ENCODE data around the gene SOS2. TPM values are rescaled to one million over a fixed set of nuclear protein-coding genes. Genes with fewer than 3 reads are reported as not detected.

Gene SOS2
- 49.9 and 84.1 TPM in 2 replicates for total RNA-seq (2014; rRNA removed; shearing (Covaris generic); ENCODE audit: low replicate concordance)

DNA sequence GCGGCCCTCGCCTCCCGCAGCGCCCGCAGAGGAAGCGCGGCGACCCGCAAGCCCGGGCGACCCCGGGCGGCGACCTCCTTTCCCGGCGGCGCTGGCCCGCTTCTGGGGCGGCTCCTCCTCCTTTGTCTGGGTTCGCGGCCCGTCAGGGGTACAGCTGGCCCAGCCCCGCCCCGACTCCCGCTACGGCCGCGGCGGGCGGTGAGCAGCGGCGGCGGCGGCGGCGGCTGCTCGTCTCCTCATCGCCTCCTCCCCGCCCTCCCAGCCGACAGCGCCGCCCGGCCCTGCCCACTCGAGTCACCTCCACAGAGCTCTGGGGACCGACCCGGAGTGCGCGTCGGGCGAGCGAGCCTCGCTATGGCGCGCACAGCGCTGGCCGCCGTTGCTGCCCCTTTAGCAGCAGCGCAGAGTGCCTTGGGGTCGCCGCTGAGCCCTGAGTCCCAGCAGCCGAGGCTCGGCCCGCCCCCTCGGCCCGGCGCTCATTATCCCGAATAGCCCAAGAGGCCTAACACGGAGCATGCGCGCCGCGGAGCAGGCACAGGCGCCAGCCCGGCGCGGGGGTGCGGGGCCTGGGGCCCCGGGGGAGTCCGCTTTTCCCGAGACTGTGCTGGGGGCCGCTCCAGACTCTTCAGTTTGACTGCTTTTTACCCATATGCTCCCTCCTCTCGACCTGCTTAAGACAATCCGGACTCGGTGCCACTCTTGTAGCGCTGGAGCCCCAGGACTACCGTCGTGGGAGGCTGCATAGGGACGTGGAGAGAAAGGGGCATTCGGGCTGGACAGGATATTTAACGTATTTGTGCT lies at the start of gene SOS2:
TSS of gene SOS2 (minus strand) at position 104 of the 801 bp plus-strand sequence. CDS start 295 bp downstream, outside the sequence.
- peak; percentile 96 for DNase-seq
- Histone ChIP-seq H3K4me3 (ENCODE audit: low read length) (peak within 1 kb of the TSS; percentile 79), H3K27ac (ENCODE audit: low read length) (peak within 1 kb of the TSS; percentile 68), H3K9me2 (replicated peaks; ENCODE audit: insufficient read depth, low read length) (no peaks in the 10 kb centered on the region), H4K20me1 (ENCODE audit: insufficient read depth, low read depth, low read length) (no peaks in the 10 kb centered on the region), H3K36me3 (ENCODE audit: insufficient read depth, low read length) (peaks cover 7% of the 10 kb centered on the region), H3K9ac (ENCODE audit: low read length) (peak within 1 kb of the TSS; percentile 77), H3K4me2 (ENCODE audit: low read depth, low read length, poor library complexity, severe bottlenecking) (peak within 1 kb of the TSS; percentile 82), H2AFZ (ENCODE audit: low read length) (peak within 1 kb of the TSS; percentile 99), H3K27me3 (ENCODE audit: low read length) (no peaks in the 10 kb centered on the region), H3K79me2 (ENCODE audit: low read length) (peaks cover 47% of the 10 kb centered on the region), H3K4me1 (ENCODE audit: low read length) (peaks cover 33% of the 10 kb centered on the region), H3K9me3 (ENCODE audit: low read length) (peaks cover 4% of the 10 kb centered on the region; the same call in 1 of the 2 replicates)

DNA sequence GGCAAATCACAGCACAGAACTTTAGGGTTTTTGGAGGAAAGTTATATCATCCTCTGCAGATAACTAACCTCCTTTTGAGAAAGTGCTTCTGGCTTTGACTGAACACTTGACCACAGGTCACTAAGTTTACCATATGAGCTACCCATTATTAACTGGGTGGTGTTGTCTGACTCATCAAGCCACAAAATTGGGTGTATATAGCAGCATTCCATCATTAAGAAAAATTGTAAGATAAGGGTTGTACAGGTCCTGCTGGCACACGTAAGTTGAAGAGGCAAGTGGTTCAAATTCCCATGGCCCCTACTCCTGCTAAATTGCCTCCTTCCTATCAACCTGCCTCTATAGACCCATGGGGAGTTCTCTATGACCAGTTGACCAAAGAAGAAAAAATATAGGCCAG lies 41.1 kb upstream of the SOS2 start:
- Histone ChIP-seq H4K20me1 (ENCODE audit: insufficient read depth, low read depth, low read length) (no peaks in the 10 kb centered on the region), H2AFZ (ENCODE audit: low read length) (no peak overlapping the region), H3K9me2 (replicated peaks; ENCODE audit: insufficient read depth, low read length) (no peaks in the 10 kb centered on the region), H3K79me2 (ENCODE audit: low read length) (0 out of 2 replicates have a peak, but pooled peaks cover 4% of the 10 kb centered on the region), H3K36me3 (ENCODE audit: insufficient read depth, low read length) (peaks cover 28% of the 10 kb centered on the region), H3K27me3 (ENCODE audit: low read length) (no peaks in the 10 kb centered on the region), H3K27ac (ENCODE audit: low read length) (no peak overlapping the region), H3K9ac (ENCODE audit: low read length) (no peak overlapping the region), H3K4me3 (ENCODE audit: low read length) (no peak overlapping the region), H3K4me1 (ENCODE audit: low read length) (no peaks in the 10 kb centered on the region), H3K4me2 (ENCODE audit: low read depth, low read length, poor library complexity, severe bottlenecking) (no peak overlapping the region), H3K9me3 (ENCODE audit: low read length) (no peaks in the 10 kb centered on the region)
- DNase-seq: no peak

DNA sequence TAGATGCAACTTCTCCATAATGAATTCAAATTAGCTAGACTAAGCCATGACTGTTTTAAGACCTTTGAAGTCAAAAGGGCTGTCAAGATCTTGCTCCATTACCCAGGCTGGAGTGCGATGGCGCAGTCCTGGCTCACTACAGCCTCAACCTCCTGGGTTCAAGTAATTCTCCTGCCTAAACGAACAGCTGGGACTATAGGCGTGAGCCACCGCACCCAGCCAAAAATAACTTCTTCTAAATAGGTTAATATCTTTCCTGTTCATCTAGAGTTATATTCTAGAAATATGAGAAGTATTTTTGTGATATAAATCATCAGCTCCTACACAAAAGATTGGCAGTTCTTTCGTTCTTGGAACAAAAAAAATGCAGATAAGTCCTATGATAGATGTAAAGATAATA lies 39.6 kb upstream of the SOS2 start:
- Histone ChIP-seq H3K9me3 (ENCODE audit: low read length) (no peaks in the 10 kb centered on the region), H3K36me3 (ENCODE audit: insufficient read depth, low read length) (peaks cover 25% of the 10 kb centered on the region), H3K4me3 (ENCODE audit: low read length) (no peak overlapping the region), H3K4me2 (ENCODE audit: low read depth, low read length, poor library complexity, severe bottlenecking) (no peak overlapping the region), H3K79me2 (ENCODE audit: low read length) (0 out of 2 replicates have a peak, but pooled peaks cover 4% of the 10 kb centered on the region), H3K27ac (ENCODE audit: low read length) (no peak overlapping the region), H3K4me1 (ENCODE audit: low read length) (no peaks in the 10 kb centered on the region), H3K9ac (ENCODE audit: low read length) (no peak overlapping the region), H3K9me2 (replicated peaks; ENCODE audit: insufficient read depth, low read length) (no peaks in the 10 kb centered on the region), H4K20me1 (ENCODE audit: insufficient read depth, low read depth, low read length) (no peaks in the 10 kb centered on the region), H3K27me3 (ENCODE audit: low read length) (no peaks in the 10 kb centered on the region), H2AFZ (ENCODE audit: low read length) (no peak overlapping the region)
- no peak for DNase-seq

DNA sequence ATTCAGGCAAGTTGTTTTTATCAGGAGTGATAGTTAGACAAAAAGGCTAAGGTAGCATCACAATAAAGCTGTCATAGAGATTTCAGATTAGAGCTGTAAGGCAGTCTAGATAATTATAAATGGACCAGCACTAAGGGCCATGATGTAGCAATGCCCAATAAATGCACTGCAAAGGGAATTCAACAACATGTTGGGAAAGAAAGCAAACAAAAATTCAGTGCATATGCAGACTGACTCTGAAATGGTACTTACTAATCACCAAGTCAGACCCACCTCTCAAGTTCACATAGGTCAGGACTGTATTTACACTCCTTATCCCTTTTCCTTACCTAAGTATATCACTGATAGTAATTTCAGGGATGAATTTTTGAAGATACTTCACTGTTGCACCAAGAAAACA lies 33.7 kb upstream of the SOS2 start:
- Histone ChIP-seq H3K4me1 (ENCODE audit: low read length) (no peaks in the 10 kb centered on the region), H3K9me2 (replicated peaks; ENCODE audit: insufficient read depth, low read length) (no peaks in the 10 kb centered on the region), H3K27ac (ENCODE audit: low read length) (no peak overlapping the region), H4K20me1 (ENCODE audit: insufficient read depth, low read depth, low read length) (no peaks in the 10 kb centered on the region), H3K4me3 (ENCODE audit: low read length) (no peak overlapping the region), H3K4me2 (ENCODE audit: low read depth, low read length, poor library complexity, severe bottlenecking) (no peak overlapping the region), H3K79me2 (ENCODE audit: low read length) (peaks cover 4% of the 10 kb centered on the region; the same call in 1 of the 2 replicates), H3K36me3 (ENCODE audit: insufficient read depth, low read length) (peaks cover 29% of the 10 kb centered on the region), H3K9ac (ENCODE audit: low read length) (no peak overlapping the region), H2AFZ (ENCODE audit: low read length) (no peak overlapping the region), H3K27me3 (ENCODE audit: low read length) (no peaks in the 10 kb centered on the region), H3K9me3 (ENCODE audit: low read length) (no peaks in the 10 kb centered on the region)
- no peak for DNase-seq

DNA sequence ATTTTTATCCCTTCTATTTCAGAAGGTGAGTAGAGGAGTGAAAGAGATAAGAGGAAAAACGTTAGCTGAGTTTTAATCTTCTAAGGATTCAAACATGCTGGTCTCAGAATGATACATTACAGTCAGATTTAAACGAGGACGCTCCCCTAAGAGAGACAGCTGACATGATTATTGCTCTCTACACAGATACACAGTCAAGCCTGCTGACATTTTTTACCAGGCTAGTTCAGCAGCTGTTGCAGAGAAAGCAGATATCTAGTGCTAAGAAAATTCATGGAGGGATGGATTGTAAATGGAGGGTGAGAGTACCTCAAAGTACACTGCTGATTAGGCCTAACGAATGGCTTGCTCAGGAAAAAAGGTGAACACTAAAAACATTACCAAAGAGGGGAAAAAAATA lies 31.9 kb upstream of the SOS2 start:
- H3K4me2 ChIP-seq (ENCODE audit: low read depth, low read length, poor library complexity, severe bottlenecking): no peak overlapping the region
- H3K4me1 ChIP-seq (ENCODE audit: low read length): no peaks in the 10 kb centered on the region
- H3K9me2 ChIP-seq (replicated peaks; ENCODE audit: insufficient read depth, low read length): no peaks in the 10 kb centered on the region
- no peak overlapping the region for H2AFZ ChIP-seq (ENCODE audit: low read length)
- H3K36me3 ChIP-seq (ENCODE audit: insufficient read depth, low read length): peaks cover 22% of the 10 kb centered on the region
- no peak for DNase-seq
- no peaks in the 10 kb centered on the region for H4K20me1 ChIP-seq (ENCODE audit: insufficient read depth, low read depth, low read length)
- no peaks in the 10 kb centered on the region for H3K9me3 ChIP-seq (ENCODE audit: low read length)
- H3K4me3 ChIP-seq (ENCODE audit: low read length): no peak overlapping the region
- peaks cover 7% of the 10 kb centered on the region; the same call in 1 of the 2 replicates for H3K79me2 ChIP-seq (ENCODE audit: low read length)
- H3K27me3 ChIP-seq (ENCODE audit: low read length): no peaks in the 10 kb centered on the region
- H3K27ac ChIP-seq (ENCODE audit: low read length): no peak overlapping the region
- H3K9ac ChIP-seq (ENCODE audit: low read length): no peak overlapping the region

DNA sequence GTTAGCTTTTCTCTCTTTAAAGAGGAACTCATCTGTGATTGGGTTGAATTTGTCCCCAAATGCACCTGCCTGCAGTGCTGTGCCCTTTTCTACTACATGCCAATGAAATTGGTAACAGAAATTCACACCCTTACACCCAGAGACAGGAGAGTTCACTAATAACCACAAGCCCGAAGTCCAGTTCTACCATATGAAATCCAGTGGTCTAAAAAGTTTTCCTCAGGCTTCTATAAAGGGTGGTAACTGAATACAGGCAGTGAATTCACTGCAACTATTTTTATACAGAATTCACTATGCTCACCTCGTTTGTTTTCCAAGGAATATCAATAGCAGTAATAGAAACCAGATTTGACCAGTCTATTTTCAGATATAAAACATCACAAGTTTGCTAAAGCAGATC lies 31.5 kb upstream of the SOS2 start:
- H4K20me1 ChIP-seq (ENCODE audit: insufficient read depth, low read depth, low read length): no peaks in the 10 kb centered on the region
- DNase-seq: no peak
- H3K36me3 ChIP-seq (ENCODE audit: insufficient read depth, low read length): peaks cover 21% of the 10 kb centered on the region
- H3K27me3 ChIP-seq (ENCODE audit: low read length): no peaks in the 10 kb centered on the region
- no peak overlapping the region for H3K4me2 ChIP-seq (ENCODE audit: low read depth, low read length, poor library complexity, severe bottlenecking)
- peaks cover 7% of the 10 kb centered on the region; the same call in 1 of the 2 replicates for H3K79me2 ChIP-seq (ENCODE audit: low read length)
- H2AFZ ChIP-seq (ENCODE audit: low read length): no peak overlapping the region
- H3K9me2 ChIP-seq (replicated peaks; ENCODE audit: insufficient read depth, low read length): no peaks in the 10 kb centered on the region
- no peak overlapping the region for H3K4me3 ChIP-seq (ENCODE audit: low read length)
- no peak overlapping the region for H3K27ac ChIP-seq (ENCODE audit: low read length)
- H3K4me1 ChIP-seq (ENCODE audit: low read length): no peaks in the 10 kb centered on the region
- H3K9ac ChIP-seq (ENCODE audit: low read length): no peak overlapping the region
- H3K9me3 ChIP-seq (ENCODE audit: low read length): no peaks in the 10 kb centered on the region

DNA sequence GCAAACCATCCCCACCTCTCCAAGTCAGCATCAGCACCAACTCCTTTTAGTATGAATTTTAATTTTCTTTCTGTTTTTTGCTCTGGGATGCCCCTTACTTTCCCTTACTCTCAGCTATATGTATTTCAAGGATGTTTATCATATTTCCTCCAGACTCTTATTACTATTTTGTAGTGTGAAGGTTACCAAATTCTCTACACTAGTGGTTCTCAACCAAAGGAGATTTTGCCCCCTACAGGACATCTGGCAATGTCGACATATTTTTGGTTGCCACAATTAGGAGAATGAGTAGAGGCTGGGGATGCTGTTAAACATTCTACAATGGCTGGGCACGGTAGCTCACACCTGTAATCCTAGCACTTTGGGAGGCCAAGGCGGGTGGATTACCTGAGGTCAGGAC lies 29.1 kb upstream of the SOS2 start:
- Histone ChIP-seq H3K27ac (ENCODE audit: low read length) (no peak overlapping the region), H3K9me2 (replicated peaks; ENCODE audit: insufficient read depth, low read length) (no peaks in the 10 kb centered on the region), H3K4me1 (ENCODE audit: low read length) (no peaks in the 10 kb centered on the region), H3K36me3 (ENCODE audit: insufficient read depth, low read length) (peaks cover 21% of the 10 kb centered on the region; the same call in 1 of the 2 replicates), H3K27me3 (ENCODE audit: low read length) (no peaks in the 10 kb centered on the region), H2AFZ (ENCODE audit: low read length) (no peak overlapping the region), H3K9me3 (ENCODE audit: low read length) (no peaks in the 10 kb centered on the region), H4K20me1 (ENCODE audit: insufficient read depth, low read depth, low read length) (no peaks in the 10 kb centered on the region), H3K9ac (ENCODE audit: low read length) (no peak overlapping the region), H3K4me2 (ENCODE audit: low read depth, low read length, poor library complexity, severe bottlenecking) (no peak overlapping the region), H3K79me2 (ENCODE audit: low read length) (peaks cover 7% of the 10 kb centered on the region; the same call in 1 of the 2 replicates), H3K4me3 (ENCODE audit: low read length) (no peak overlapping the region)
- peak; percentile 83 for DNase-seq

DNA sequence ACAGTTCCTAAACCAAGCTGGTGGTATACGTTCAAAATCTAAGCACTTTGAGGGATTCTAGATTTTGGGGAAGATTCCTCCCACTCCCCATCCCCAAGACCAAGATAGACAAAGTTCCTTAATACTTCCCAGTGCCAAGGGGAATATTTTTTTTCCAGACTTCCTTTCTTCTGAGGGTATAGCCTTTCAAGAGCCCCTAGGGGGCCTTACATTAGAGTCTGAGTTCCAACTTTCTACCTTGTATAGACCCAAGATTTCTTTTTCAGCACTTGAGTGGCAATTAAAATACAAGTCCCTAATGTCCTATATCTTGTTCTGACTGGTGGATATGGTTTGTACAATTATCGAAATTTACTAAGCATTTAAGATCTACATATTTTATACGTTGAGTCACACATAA lies 28.7 kb upstream of the SOS2 start:
- H3K27ac ChIP-seq (ENCODE audit: low read length): no peak overlapping the region
- no peak overlapping the region for H3K9ac ChIP-seq (ENCODE audit: low read length)
- no peak overlapping the region for H3K4me3 ChIP-seq (ENCODE audit: low read length)

More for the DNA sequence above, 28.7 kb upstream of the SOS2 start:
- H3K27me3 ChIP-seq (ENCODE audit: low read length): no peaks in the 10 kb centered on the region
- H2AFZ ChIP-seq (ENCODE audit: low read length): no peak overlapping the region
- H3K36me3 ChIP-seq (ENCODE audit: insufficient read depth, low read length): peaks cover 20% of the 10 kb centered on the region; the same call in 1 of the 2 replicates
- no peak overlapping the region for H3K4me2 ChIP-seq (ENCODE audit: low read depth, low read length, poor library complexity, severe bottlenecking)
- DNase-seq: no peak
- no peaks in the 10 kb centered on the region for H3K9me3 ChIP-seq (ENCODE audit: low read length)
- no peaks in the 10 kb centered on the region for H4K20me1 ChIP-seq (ENCODE audit: insufficient read depth, low read depth, low read length)
- H3K79me2 ChIP-seq (ENCODE audit: low read length): peaks cover 7% of the 10 kb centered on the region; the same call in 1 of the 2 replicates
- H3K4me1 ChIP-seq (ENCODE audit: low read length): no peaks in the 10 kb centered on the region
- H3K9me2 ChIP-seq (replicated peaks; ENCODE audit: insufficient read depth, low read length): no peaks in the 10 kb centered on the region
